ELF-1 (cell line): ENCODE measurements around the gene DBT.

ENCODE experiments used
- DNase-seq: peaks from one replicate; pipeline ENCODE4 v3.0.0-alpha.2; 2016; ENCODE audit warnings: low read depth, low spot score

The DBT gene

GRCh38 chr1:100198596-100198995 lies 51.0 kb downstream of the DBT start:
- DNase-seq = no peak

- DNase-seq = no peak
These were observed 61.0 kb downstream of the DBT start for GRCh38 chr1:100188617-100189016.

- DNase-seq = no peak
These were observed 61.7 kb downstream of the DBT start for GRCh38 chr1:100187912-100188311.

- DNase-seq = no peak
These were observed 65.1 kb downstream of the DBT start for GRCh38 chr1:100184536-100184935.

GRCh38 chr1:100183370-100183769 lies 66.3 kb downstream of the DBT start:
- no peak for DNase-seq

- DNase-seq = no peak
These were observed 71.5 kb downstream of the DBT start, which contains the start of gene LRRC39 for GRCh38 chr1:100178091-100178490. Gene LRRC39, minus strand, starts transcription at chr1:100178256. Its CDS starts 9,740 bp downstream, at chr1:100168516.

- no peak for DNase-seq
These were observed 72.2 kb downstream of the DBT start for GRCh38 chr1:100177295-100178041.

GRCh38 chr1:100168051-100168450 lies 81.6 kb downstream of the DBT start:
- DNase-seq = no peak

GRCh38 chr1:100164702-100165101 lies 84.9 kb downstream of the DBT start:
- DNase-seq = no peak

- no peak for DNase-seq
These were observed 85.4 kb downstream of the DBT start for GRCh38 chr1:100164216-100164615.

- no peak for DNase-seq
These were observed 86.8 kb downstream of the DBT start for GRCh38 chr1:100162881-100163280.

- DNase-seq = no peak
These were observed 97.4 kb downstream of the DBT start for GRCh38 chr1:100152271-100152670.

- no peak for DNase-seq
These were observed 98.0 kb downstream of the DBT start for GRCh38 chr1:100151679-100152078.

- no peak for DNase-seq
These were observed 101.8 kb downstream of the DBT start for GRCh38 chr1:100147875-100148274.

GRCh38 chr1:100146958-100147357 lies 102.7 kb downstream of the DBT start:
- no peak for DNase-seq

- DNase-seq = no peak
These were observed 104.5 kb downstream of the DBT start for GRCh38 chr1:100145116-100145515.

- no peak for DNase-seq
These were observed 107.3 kb downstream of the DBT start for GRCh38 chr1:100142343-100142742.

- DNase-seq = no peak
These were observed 108.4 kb downstream of the DBT start for GRCh38 chr1:100141192-100141591.

- no peak for DNase-seq
These were observed 112.0 kb downstream of the DBT start for GRCh38 chr1:100137602-100138001.
